Measurements from ENCODE around the gene SCARB2.

SCARB2 gene

DNA sequence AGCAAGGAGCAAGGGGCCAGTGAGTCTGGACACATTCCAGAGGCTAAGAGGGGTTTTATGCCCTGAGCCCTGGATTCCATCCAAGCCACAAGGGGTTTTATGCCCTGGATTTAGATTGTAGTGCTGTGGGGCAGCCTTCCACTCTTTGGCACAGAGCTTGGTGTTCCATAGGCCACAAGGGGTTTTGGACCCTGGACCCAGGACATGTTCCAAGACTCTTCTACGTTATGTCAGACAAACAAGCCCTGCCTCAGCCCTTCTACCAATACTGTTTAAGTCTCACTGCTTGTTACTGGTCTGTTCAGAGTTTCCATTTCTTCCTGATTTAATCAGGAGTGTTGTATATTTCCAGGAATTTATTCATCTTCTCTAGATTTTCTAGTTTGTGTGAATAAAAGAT is 12.8 kb upstream of the SCARB2 start:
- no peaks in the 10 kb centered on the region for H3K4me1 ChIP-seq (ENCODE audit: insufficient read depth, low read length, poor library complexity, severe bottlenecking)
- TF ChIP-seq, protein P1, sequence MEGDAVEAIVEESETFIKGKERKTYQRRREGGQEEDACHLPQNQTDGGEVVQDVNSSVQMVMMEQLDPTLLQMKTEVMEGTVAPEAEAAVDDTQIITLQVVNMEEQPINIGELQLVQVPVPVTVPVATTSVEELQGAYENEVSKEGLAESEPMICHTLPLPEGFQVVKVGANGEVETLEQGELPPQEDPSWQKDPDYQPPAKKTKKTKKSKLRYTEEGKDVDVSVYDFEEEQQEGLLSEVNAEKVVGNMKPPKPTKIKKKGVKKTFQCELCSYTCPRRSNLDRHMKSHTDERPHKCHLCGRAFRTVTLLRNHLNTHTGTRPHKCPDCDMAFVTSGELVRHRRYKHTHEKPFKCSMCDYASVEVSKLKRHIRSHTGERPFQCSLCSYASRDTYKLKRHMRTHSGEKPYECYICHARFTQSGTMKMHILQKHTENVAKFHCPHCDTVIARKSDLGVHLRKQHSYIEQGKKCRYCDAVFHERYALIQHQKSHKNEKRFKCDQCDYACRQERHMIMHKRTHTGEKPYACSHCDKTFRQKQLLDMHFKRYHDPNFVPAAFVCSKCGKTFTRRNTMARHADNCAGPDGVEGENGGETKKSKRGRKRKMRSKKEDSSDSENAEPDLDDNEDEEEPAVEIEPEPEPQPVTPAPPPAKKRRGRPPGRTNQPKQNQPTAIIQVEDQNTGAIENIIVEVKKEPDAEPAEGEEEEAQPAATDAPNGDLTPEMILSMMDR (conservative IDR thresholded peaks at IDR 0.05; ENCODE audit: low read length): no peak
- no peak for TF ChIP-seq EZH2phosphoT487 (IDR thresholded peaks at IDR 0.05; ENCODE audit: borderline replicate concordance)
- no peak overlapping the region for H2AFZ ChIP-seq (ENCODE audit: low read length)
- H3F3A ChIP-seq (ENCODE audit: low read depth): no peaks in the 10 kb centered on the region
- no peaks in the 10 kb centered on the region for H3K9me2 ChIP-seq (replicated peaks; ENCODE audit: low read depth, low read length)
- H3K9me3 ChIP-seq (ENCODE audit: insufficient read depth, low read depth, low read length): no peaks in the 10 kb centered on the region
- no peaks in the 10 kb centered on the region for H3K79me2 ChIP-seq (ENCODE audit: insufficient read depth, low read length)
- H3K4me3 ChIP-seq (ENCODE audit: low read length, poor library complexity, severe bottlenecking): no peak overlapping the region
- H3K9ac ChIP-seq (ENCODE audit: low read depth, low read length, poor library complexity, severe bottlenecking): no peak overlapping the region
- no peaks in the 10 kb centered on the region for H3K36me3 ChIP-seq (ENCODE audit: insufficient read depth, low read length)
- no peaks in the 10 kb centered on the region for H4K20me1 ChIP-seq (ENCODE audit: insufficient read depth, low read length, poor library complexity, severe bottlenecking)
- no peak overlapping the region for H3K4me2 ChIP-seq (ENCODE audit: low read depth, low read length, poor library complexity, severe bottlenecking)
- no peaks in the 10 kb centered on the region for H3K27me3 ChIP-seq (ENCODE audit: insufficient read depth, low read length, poor library complexity, severe bottlenecking)

DNA sequence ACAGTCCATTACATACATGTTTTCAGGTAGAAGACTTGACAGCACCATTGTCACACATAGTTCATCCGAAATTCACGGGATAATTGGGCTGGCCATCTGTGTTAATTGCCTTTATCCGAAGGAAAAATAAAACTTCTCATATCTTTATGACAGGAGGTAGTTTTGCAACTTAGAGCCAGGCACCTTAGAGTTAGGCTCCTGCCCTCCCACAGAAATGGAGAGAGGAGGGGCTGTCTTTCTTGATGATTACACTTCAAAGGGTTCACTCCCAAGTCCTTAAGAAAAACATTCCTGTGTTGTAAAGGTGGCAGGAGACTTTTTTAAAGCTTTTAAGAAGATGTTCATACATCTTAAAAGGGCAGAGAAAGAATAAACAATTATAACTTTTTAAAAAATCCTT is 10.5 kb upstream of the SCARB2 start:
- TF ChIP-seq, protein P1 (conservative IDR thresholded peaks at IDR 0.05; ENCODE audit: low read length): no peak
- no peak for TF ChIP-seq EZH2phosphoT487 (IDR thresholded peaks at IDR 0.05; ENCODE audit: borderline replicate concordance)
- no peaks in the 10 kb centered on the region for H3K9me3 ChIP-seq (ENCODE audit: insufficient read depth, low read depth, low read length)

DNA sequence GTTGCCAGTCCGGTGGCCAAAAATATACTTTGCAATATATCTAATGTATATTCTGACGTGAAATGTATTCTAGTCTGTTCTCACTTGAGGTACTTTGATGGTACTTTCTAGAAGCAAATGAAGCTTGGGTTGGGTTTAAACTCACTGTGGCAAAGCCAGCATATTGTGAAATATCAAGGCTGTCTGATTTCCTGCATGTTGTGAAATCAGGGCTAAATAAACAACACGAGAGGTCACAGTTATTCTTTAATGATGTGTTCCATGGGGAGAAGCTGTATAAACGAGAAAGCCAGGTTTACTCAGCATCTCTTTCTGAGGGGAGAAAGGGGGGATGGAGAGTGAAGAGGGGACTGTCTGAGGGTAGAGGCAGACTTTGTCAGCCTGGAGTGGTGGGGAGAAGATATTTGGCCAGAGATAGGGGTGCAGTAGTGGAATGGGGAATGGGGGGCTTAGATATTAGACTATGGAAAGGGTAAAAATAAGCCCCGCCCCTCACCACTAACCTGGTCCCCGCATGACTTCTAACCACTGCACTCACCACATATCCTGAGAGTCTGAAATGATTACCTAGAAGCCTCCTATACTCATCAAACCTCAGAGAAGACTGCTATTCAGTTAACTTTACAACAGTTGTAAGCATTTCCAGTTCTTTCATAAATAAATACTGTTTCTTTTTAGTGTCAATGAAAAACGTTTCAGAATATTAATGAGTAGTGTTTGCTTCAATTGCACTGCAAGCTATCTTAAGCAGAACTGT is 5.9 kb upstream of the SCARB2 start:
- Histone ChIP-seq H3K36me3 (ENCODE audit: insufficient read depth, low read length) (no peaks in the 10 kb centered on the region), H3K9me3 (ENCODE audit: insufficient read depth, low read depth, low read length) (no peaks in the 10 kb centered on the region), H3K9ac (ENCODE audit: low read depth, low read length, poor library complexity, severe bottlenecking) (no peak overlapping the region), H3K4me1 (ENCODE audit: insufficient read depth, low read length, poor library complexity, severe bottlenecking) (peaks cover 13% of the 10 kb centered on the region), H3K9me2 (replicated peaks; ENCODE audit: low read depth, low read length) (no peaks in the 10 kb centered on the region), H3K79me2 (ENCODE audit: insufficient read depth, low read length) (no peaks in the 10 kb centered on the region; the same call in 1 of the 2 replicates), H2AFZ (ENCODE audit: low read length) (no peak overlapping the region), H3F3A (ENCODE audit: low read depth) (no peaks in the 10 kb centered on the region), H3K4me3 (ENCODE audit: low read length, poor library complexity, severe bottlenecking) (no peak overlapping the region), H4K20me1 (ENCODE audit: insufficient read depth, low read length, poor library complexity, severe bottlenecking) (no peaks in the 10 kb centered on the region), H3K4me2 (ENCODE audit: low read depth, low read length, poor library complexity, severe bottlenecking) (no peak overlapping the region), H3K27me3 (ENCODE audit: insufficient read depth, low read length, poor library complexity, severe bottlenecking) (no peaks in the 10 kb centered on the region)
- no peak for TF ChIP-seq EZH2phosphoT487 (IDR thresholded peaks at IDR 0.05; ENCODE audit: borderline replicate concordance)
- TF ChIP-seq, protein P1 (conservative IDR thresholded peaks at IDR 0.05; ENCODE audit: low read length): no peak

More for the DNA sequence above, 10.5 kb upstream of the SCARB2 start:
- Histone ChIP-seq H3K4me2 (ENCODE audit: low read depth, low read length, poor library complexity, severe bottlenecking) (no peak overlapping the region), H2AFZ (ENCODE audit: low read length) (no peak overlapping the region), H3K36me3 (ENCODE audit: insufficient read depth, low read length) (no peaks in the 10 kb centered on the region), H3K27me3 (ENCODE audit: insufficient read depth, low read length, poor library complexity, severe bottlenecking) (no peaks in the 10 kb centered on the region), H3F3A (ENCODE audit: low read depth) (no peaks in the 10 kb centered on the region), H3K4me3 (ENCODE audit: low read length, poor library complexity, severe bottlenecking) (no peak overlapping the region), H3K9me2 (replicated peaks; ENCODE audit: low read depth, low read length) (no peaks in the 10 kb centered on the region), H3K4me1 (ENCODE audit: insufficient read depth, low read length, poor library complexity, severe bottlenecking) (no peaks in the 10 kb centered on the region), H3K79me2 (ENCODE audit: insufficient read depth, low read length) (no peaks in the 10 kb centered on the region), H4K20me1 (ENCODE audit: insufficient read depth, low read length, poor library complexity, severe bottlenecking) (no peaks in the 10 kb centered on the region), H3K9ac (ENCODE audit: low read depth, low read length, poor library complexity, severe bottlenecking) (no peak overlapping the region)

All from Loucy (cell line).